ENCODE data around the gene PLA2G4E.

PLA2G4E gene

GRCh38 chr15:42018306-42019224 lies 2.3 kb downstream of the PLA2G4E start:
- no peak for TF ChIP-seq CTCF (IDR thresholded peaks at IDR 0.05; ENCODE audit: low read depth, low read length)
- H3K4me3 ChIP-seq (ENCODE audit: low read depth, low read length), result no peak overlapping the region

GRCh38 chr15:42016971-42017370 lies 3.9 kb downstream of the PLA2G4E start:
- TF ChIP-seq CTCF (IDR thresholded peaks at IDR 0.05; ENCODE audit: low read depth, low read length), result no peak
- no peak overlapping the region for H3K4me3 ChIP-seq (ENCODE audit: low read depth, low read length)

GRCh38 chr15:42014406-42014805 lies 6.4 kb downstream of the PLA2G4E start:
- TF ChIP-seq CTCF (IDR thresholded peaks at IDR 0.05; ENCODE audit: low read depth, low read length), result no peak
- no peak overlapping the region for H3K4me3 ChIP-seq (ENCODE audit: low read depth, low read length)

- H3K4me3 ChIP-seq (ENCODE audit: low read depth, low read length), result no peak overlapping the region
- no peak for TF ChIP-seq CTCF (IDR thresholded peaks at IDR 0.05; ENCODE audit: low read depth, low read length)
Observed at GRCh38 chr15:42012928-42013482, 7.8 kb downstream of the PLA2G4E start.

GRCh38 chr15:42012241-42012640 lies 8.6 kb downstream of the PLA2G4E start:
- no peak for TF ChIP-seq CTCF (IDR thresholded peaks at IDR 0.05; ENCODE audit: low read depth, low read length)
- no peak overlapping the region for H3K4me3 ChIP-seq (ENCODE audit: low read depth, low read length)

- no peak overlapping the region for H3K4me3 ChIP-seq (ENCODE audit: low read depth, low read length)
- TF ChIP-seq CTCF (IDR thresholded peaks at IDR 0.05; ENCODE audit: low read depth, low read length), result no peak
Observed at GRCh38 chr15:42011074-42011473, 9.8 kb downstream of the PLA2G4E start.

- no peak for TF ChIP-seq CTCF (IDR thresholded peaks at IDR 0.05; ENCODE audit: low read depth, low read length)
- H3K4me3 ChIP-seq (ENCODE audit: low read depth, low read length), result no peak overlapping the region
Observed at GRCh38 chr15:42010434-42010833, 10.4 kb downstream of the PLA2G4E start.

All from WI38 (cell line).